Panc1 (cell line): ENCODE measurements around the gene GDI1. TPM values are rescaled to one million over a fixed set of nuclear protein-coding genes. Genes with fewer than 3 reads are reported as not detected.

ENCODE experiments used
- ATAC-seq: fragments of 200-7000 bp; cut with Tn5 transposase; 2 replicates; pipeline ENCODE4 v1.9.1; 2020; ENCODE audit warnings: mild to moderate bottlenecking, moderate library complexity
- BruUV-seq: library from RNA; stranded (reverse); fragments of 400-500 nt; replicated peaks from 2 replicates; lab custom pipeline; 2021; lab: Mats Ljungman, UMichigan
- CTCF ChIA-PET: fragments of 300-600 bp; sonication (Branson Sonifier 250); formaldehyde crosslinking; loops from one replicate; lab custom pipeline; 2022; ENCODE audit warnings: antibody characterized with exemption; lab: Charles Lee
- POLR2A ChIA-PET: fragments of 300-600 bp; sonication (Branson Sonifier 250); formaldehyde crosslinking; loops from one replicate; lab custom pipeline; 2022; ENCODE audit warnings: antibody characterized with exemption; lab: Charles Lee
- DNase-seq: peaks from one replicate; pipeline ENCODE4 v3.0.0-alpha.2; 2010; ENCODE audit warnings: low read depth, low spot score
- H3K27ac ChIP-seq: 2 replicates; pipeline ENCODE4 v1.5.1; 2011; ENCODE audit warnings: mild to moderate bottlenecking, low read length, inconsistent platforms
- H3K27me3 ChIP-seq: fragments of 200-500 bp; sonication (Bioruptor generic); 2 replicates; pipeline ENCODE4 v1.6.0; 2014; ENCODE audit warnings: low read length, inconsistent platforms; ENCODE audit not compliant: control insufficient read depth, insufficient read depth
- H3K36me3 ChIP-seq: fragments of 200-500 bp; sonication (Bioruptor generic); 2 replicates; pipeline ENCODE4 v1.5.1; 2014; ENCODE audit warnings: inconsistent platforms, mild to moderate bottlenecking, low read length, moderate library complexity; ENCODE audit not compliant: control insufficient read depth, insufficient read depth
- H3K4me1 ChIP-seq: 2 replicates; pipeline ENCODE4 v1.5.1; 2011; ENCODE audit warnings: inconsistent platforms, mild to moderate bottlenecking, low read length, moderate library complexity; ENCODE audit not compliant: control insufficient read depth, insufficient read depth
- H3K4me3 ChIP-seq, 2 experiments: 2 replicates each; pipeline ENCODE4 v1.5.1; 2011 to 2012; ENCODE audit warnings: low read depth in 2 of 2, low read length in 2 of 2, mild to moderate bottlenecking in 2 of 2, inconsistent platforms in 1 of 2, moderate library complexity in 1 of 2
- H3K9me3 ChIP-seq: fragments of 200-500 bp; sonication (Bioruptor generic); 2 replicates; pipeline ENCODE4 v1.5.1; 2014; ENCODE audit warnings: low read depth, mild to moderate bottlenecking, inconsistent platforms, low read length, moderate library complexity; ENCODE audit not compliant: control insufficient read depth, insufficient read depth
- CTCF ChIP-seq: fragments of 450-650 bp; IDR thresholded peaks from 2 replicates; pipeline ENCODE4 v1.5.1; 2017; ENCODE audit warnings: mild to moderate bottlenecking
- POLR2AphosphoS5 ChIP-seq: IDR thresholded peaks from 2 replicates; pipeline ENCODE4 v1.6.1; 2012; ENCODE audit warnings: mild to moderate bottlenecking, low read depth, low read length, moderate library complexity
- REST ChIP-seq, 2 experiments: IDR thresholded peaks; 2 replicates each; pipeline ENCODE4 v1.6.1; 2011 to 2012; ENCODE audit warnings: low read depth in 2 of 2, control low read depth in 1 of 2, low read length in 1 of 2, mild to moderate bottlenecking in 1 of 2, moderate library complexity in 1 of 2; ENCODE audit not compliant: insufficient read depth in 1 of 2
- SIN3A ChIP-seq: IDR thresholded peaks from 2 replicates; pipeline ENCODE4 v1.6.1; 2012; ENCODE audit warnings: low read depth, mild to moderate bottlenecking, low read length, moderate library complexity, borderline replicate concordance; ENCODE audit not compliant: insufficient read depth
- TCF7L2 ChIP-seq: IDR thresholded peaks from 2 replicates; pipeline ENCODE4 v1.6.1; 2011; ENCODE audit warnings: mild to moderate bottlenecking, low read depth, low read length, inconsistent platforms
- in situ Hi-C: cut with HindIII; loops from 2 replicates; pipeline ENCODE4 v1.10.0; 2016; ENCODE audit warnings: low sequenced_read_pairs, low pct_unique_long_range_greater_than_20kb
- intact Hi-C: fragments of 100-400 bp; cut with micrococcal nuclease; formaldehyde crosslinking; loops from one replicate; pipeline ENCODE4 v1.10.0; 2022; ENCODE audit not compliant: unreplicated experiment
- microRNA-seq: library from miRNA; unstranded; fragments of <30 nt; microRNA quantifications from one replicate; pipeline ENCODE4 v1.1.0, GENCODE V29; 2020; ENCODE audit not compliant: unreplicated experiment
- total RNA-seq: library from RNA; stranded (reverse); gene quantifications from one replicate; pipeline ENCODE4 v1.2.1, GENCODE V29; 2021; ENCODE audit not compliant: unreplicated experiment

The GDI1 gene
- total RNA-seq, 1 experiment from 2014 or later, result 317 TPM

- no peaks in the 10 kb centered on the region for H3K27me3 ChIP-seq
- peaks cover 23% of the 10 kb centered on the region for H3K4me1 ChIP-seq
- BruUV-seq, result no TSS peak
- TF ChIP-seq REST (IDR thresholded peaks at IDR 0.05; ENCODE audit: insufficient read depth in 1 of 2, low read depth in 2 of 2, low read length in 1 of 2) (no peak), POLR2AphosphoS5 (no peak), TCF7L2 (no peak), SIN3A (no peak), CTCF (no peak)
- ATAC-seq (peak; percentile 8), DNase-seq (no peak)
- POLR2A ChIA-PET, result interaction anchor here (0.7 kb wide), 1 partner anchor 42 kb away, joined by 4 read pairs; no protein-coding TSS in a partner anchor
- H3K36me3 ChIP-seq, result no peaks in the 10 kb centered on the region
- CTCF ChIA-PET, result interaction anchor here (0.6 to 0.9 kb wide), 4 partner anchors 13 to 117 kb away, joined by 3 to 11 read pairs (median 3); no protein-coding TSS in a partner anchor
- intact Hi-C loops (no loop called here), in situ Hi-C loops (no loop called here)
- no peaks in the 10 kb centered on the region for H3K9me3 ChIP-seq
- peak overlapping the region; percentile 60 to 72 for H3K4me3 ChIP-seq
- H3K27ac ChIP-seq, result peak overlapping the region; percentile 82
Observed at GRCh38 chrX:154490021-154490413, 53.1 kb downstream of the GDI1 start.

- TF ChIP-seq SIN3A (0 out of 2 replicates have a peak, but pooled peaks have one; percentile 60), REST (IDR thresholded peaks at IDR 0.05; ENCODE audit: insufficient read depth in 1 of 2, low read depth in 2 of 2, low read length in 1 of 2) (no peak; a peak in 1 of 4 replicates), POLR2AphosphoS5 (peak; percentile 83)
- ATAC-seq (peak; percentile 92), DNase-seq (peak; percentile 79)
- ChIA-PET POLR2A (interaction anchor here (0.7 kb wide), 3 partner anchors 41 to 121 kb away, joined by 4 to 9 read pairs (median 8); no protein-coding TSS in a partner anchor), CTCF (interaction anchor here (0.6 to 0.9 kb wide), 3 partner anchors 13 to 81 kb away, joined by 3 to 11 read pairs (median 3); no protein-coding TSS in a partner anchor)
- H3K4me1 ChIP-seq, result peaks cover 18% of the 10 kb centered on the region
- H3K9me3 ChIP-seq, result no peaks in the 10 kb centered on the region
- H3K4me3 ChIP-seq, result peak within 1 kb of the TSS; percentile 72 to 89
- peak within 1 kb of the TSS; percentile 89 for H3K27ac ChIP-seq
- H3K27me3 ChIP-seq, result no peaks in the 10 kb centered on the region
- intact Hi-C loops, result no loop called here
- BruUV-seq, result no TSS peak
- in situ Hi-C loops, result no loop called here
- no peaks in the 10 kb centered on the region for H3K36me3 ChIP-seq
Observed at GRCh38 chrX:154490414-154491083, 53.6 kb downstream of the GDI1 start, which contains the start of gene SLC10A3. TSS of gene SLC10A3 (minus strand) at chrX:154490629. CDS start at chrX:154488940, 1,689 bp downstream.

Small RNA genes within 50 kb of the gene (microRNA-seq; reads per million reads assigned to microRNA genes)
- 10.5 reads per million, percentile 30 among the genes with 10 or more reads in this experiment for gene MIR6858

Other genes with a start within 250 kb of the GDI1 start
- gene OPN1MW2, start 217.4 kb upstream of the GDI1 start, total RNA-seq, result not detected
- gene OPN1MW3, start 179.6 kb upstream of the GDI1 start, total RNA-seq, result not detected
- gene TEX28, start 142.0 kb upstream of the GDI1 start, total RNA-seq, result not detected
- not detected for gene TKTL1, start 141.4 kb upstream of the GDI1 start, total RNA-seq
- 920 TPM for gene FLNA, start 62.5 kb upstream of the GDI1 start, total RNA-seq
- gene EMD, start 57.9 kb upstream of the GDI1 start, total RNA-seq, result 178 TPM
- 2,466 TPM for gene RPL10, start 38.8 kb upstream of the GDI1 start, total RNA-seq
- gene DNASE1L1, start 27.9 kb upstream of the GDI1 start, total RNA-seq, result 60.4 TPM
- gene TAFAZZIN, start 25.6 kb upstream of the GDI1 start, total RNA-seq, result 113 TPM
- 221 TPM for gene ATP6AP1, start 8.5 kb upstream of the GDI1 start, total RNA-seq
- 225 TPM for gene FAM50A, start 7.0 kb downstream of the GDI1 start, total RNA-seq
- 128 TPM for gene PLXNA3, start 21.1 kb downstream of the GDI1 start, total RNA-seq
- gene LAGE3, start 42.1 kb downstream of the GDI1 start, total RNA-seq, result 175 TPM
- 65.4 TPM for gene UBL4A, start 49.5 kb downstream of the GDI1 start, total RNA-seq
- 64.1 TPM for gene SLC10A3, start 53.5 kb downstream of the GDI1 start, total RNA-seq
- gene FAM3A, start 79.1 kb downstream of the GDI1 start, total RNA-seq, result 88.8 TPM
- gene G6PD, start 109.7 kb downstream of the GDI1 start, total RNA-seq, result 615 TPM
- 76.3 TPM for gene IKBKG, start 110.5 kb downstream of the GDI1 start, total RNA-seq
- not detected for gene CTAG1A, start 148.0 kb downstream of the GDI1 start, total RNA-seq
- gene CTAG1B, start 182.1 kb downstream of the GDI1 start, total RNA-seq, result not detected
- not detected for gene CTAG2, start 216.4 kb downstream of the GDI1 start, total RNA-seq